Activated T-cell treated with anti-CD3 and anti-CD28 coated beads for 4 hours (primary cell): ENCODE measurements around the gene OR52L1.

Experiments used
- DNase-seq: peaks from one replicate; pipeline ENCODE4 v3.0.0-alpha.2; 2020

The OR52L1 gene

GRCh38 chr11:5938603-5938965 lies 48.2 kb downstream of the OR52L1 start:
- no peak for DNase-seq

DNA sequence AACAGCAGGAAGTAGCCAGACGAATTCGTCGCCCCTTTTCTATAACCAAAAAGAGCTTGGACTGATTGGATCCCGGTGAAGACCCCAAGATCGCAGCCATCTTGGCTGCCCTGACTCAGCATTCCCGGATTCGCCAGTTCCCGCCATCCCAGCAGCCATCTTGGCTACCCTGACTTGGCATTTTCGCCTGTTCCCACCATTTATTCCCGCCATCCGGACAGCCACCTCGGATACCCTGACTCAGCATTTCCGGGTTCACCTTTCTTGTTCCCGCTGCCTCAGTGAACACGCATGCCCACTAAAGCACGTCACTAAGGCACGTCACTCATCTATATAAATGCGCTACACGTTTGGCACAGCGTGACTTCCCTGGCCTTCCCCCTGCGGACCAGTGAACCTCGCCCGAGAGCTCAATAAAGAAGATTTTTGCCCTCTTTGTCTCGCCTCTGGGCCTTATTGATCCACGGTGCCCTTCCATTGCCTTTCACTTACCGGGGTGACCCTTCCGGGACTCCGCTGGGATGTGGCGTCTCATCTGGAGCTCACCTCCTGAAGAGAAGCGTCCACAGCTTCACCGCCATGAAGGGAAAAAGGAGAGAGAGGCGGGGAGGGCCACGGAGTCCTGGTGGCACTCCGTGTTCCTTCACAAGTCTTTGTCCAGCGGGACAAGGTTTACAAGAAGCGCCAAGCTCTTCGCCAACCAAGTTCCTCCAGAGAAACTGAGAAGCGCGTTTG lies 48.8 kb downstream of the OR52L1 start:
- DNase-seq: no peak
